Epithelial cell of esophagus (primary cell): ENCODE measurements around the gene SSBP3.
A peak's percentile ranks its signal among the peaks of the same experiment; 100 is the strongest.
"Not testable (repeated sequence)": the region's sequence is repeated elsewhere in the genome, so short reads cannot be mapped to it uniquely, and the experiment has no call there.

Experiments used
- DNase-seq: peaks from one replicate; pipeline ENCODE4 v3.0.0; 2010; ENCODE audit warnings: low read depth
- H3K4me3 ChIP-seq: 2 replicates; pipeline ENCODE4 v1.5.1; 2011; ENCODE audit warnings: mild to moderate bottlenecking, low read length, control low read depth
- CTCF ChIP-seq: IDR thresholded peaks from 2 replicates; pipeline ENCODE4 v1.5.1; 2011; ENCODE audit warnings: low read depth, mild to moderate bottlenecking, low read length, control low read depth, inconsistent platforms; ENCODE audit not compliant: insufficient read depth; ENCODE audit errors: missing control alignments

The SSBP3 gene

DNA sequence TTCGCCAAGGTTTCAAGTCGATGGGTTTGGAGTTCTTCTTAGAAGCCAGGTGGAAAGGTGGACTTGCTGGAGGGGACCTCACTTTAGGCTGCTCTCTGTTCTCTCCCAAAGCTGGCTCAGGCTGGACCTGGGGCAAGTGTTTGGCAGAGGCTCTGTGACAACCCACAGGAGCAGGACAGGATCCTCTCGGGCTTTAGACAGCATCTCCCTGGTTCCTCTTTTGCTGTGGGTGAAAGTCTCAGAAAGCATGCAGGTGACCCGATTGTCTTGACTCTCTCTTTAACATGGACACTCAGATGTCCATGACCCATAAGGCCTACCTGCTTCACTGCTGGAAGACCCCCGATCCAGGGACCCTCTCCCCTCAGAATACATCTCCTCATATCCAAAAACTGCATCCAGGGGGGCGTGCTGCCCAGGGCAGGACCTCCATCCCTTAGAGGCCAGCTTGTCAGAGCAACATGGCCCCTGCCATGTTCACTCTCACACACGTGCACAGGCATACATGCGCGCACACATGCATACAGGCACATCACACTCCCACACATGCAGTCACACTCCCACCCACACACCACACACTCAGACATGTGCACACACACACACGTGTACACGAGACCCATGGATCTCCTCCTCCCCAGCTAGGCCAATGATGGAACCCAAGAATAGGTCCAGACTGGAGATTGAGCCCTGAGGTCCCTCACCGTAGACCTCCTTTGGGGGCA is 184.9 kb downstream of the SSBP3 start:
- TF ChIP-seq CTCF, result no peak
- H3K4me3 ChIP-seq, result no peak overlapping the region
- no peak for DNase-seq

GRCh38 chr1:54220004-54220811 is 186.0 kb downstream of the SSBP3 start:
- DNase-seq, result no peak
- H3K4me3 ChIP-seq, result no peak overlapping the region
- no peak for TF ChIP-seq CTCF

DNA sequence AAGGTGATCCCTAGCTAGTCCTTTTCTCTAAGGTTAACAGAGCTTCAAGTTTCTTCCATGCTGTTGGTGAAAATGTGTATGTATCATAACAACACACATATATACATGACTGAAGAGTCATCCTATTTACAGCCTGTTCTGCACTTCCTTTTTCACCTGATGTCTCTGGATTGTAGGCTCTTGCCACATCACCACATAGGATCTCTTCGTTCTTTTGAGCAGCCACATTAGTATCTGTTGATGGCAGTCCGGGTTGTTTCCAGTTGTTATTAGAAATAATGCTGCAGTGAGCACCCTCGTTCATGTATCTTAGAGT is 186.5 kb downstream of the SSBP3 start:
- DNase-seq, result peak; percentile 14
- TF ChIP-seq CTCF, result no peak
- no peak overlapping the region for H3K4me3 ChIP-seq

DNA sequence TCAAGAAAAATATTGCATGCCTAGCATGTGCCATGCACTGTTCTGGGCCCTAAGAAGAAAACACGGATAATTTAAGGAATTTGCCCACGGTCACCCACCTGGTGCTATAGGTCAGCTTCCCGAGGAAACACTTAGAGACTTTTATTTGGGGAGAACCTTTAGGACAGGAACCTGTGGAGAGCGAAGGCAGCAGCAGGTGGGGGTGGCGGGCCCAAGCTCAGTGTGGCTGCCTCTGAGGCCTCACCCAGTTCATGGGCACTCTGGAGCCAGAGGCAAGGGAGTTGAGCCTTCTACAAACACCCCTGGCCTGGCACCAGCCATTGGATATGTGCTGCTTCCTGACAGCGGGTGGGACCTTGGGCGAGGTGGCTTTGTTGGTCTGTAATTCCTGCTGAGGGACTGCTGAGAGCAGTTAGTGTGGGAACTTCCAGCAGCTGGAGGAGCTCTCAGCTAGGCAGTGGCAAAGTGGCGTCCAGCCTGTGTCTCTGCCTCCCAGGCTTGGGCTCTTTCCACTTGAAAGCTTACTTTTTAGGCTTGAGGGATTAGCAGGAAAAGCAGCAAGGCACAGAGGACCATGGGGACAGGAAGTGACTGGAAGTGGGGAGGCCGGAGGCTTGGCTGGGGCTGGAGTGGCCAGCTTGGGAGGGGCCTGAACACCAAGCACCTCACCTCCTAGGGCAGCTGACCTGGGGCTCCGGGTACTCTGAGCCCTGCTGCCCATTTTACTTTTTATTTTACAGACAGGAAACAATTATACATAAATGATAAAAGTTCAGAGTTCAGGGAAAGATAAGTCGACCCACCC is 187.1 kb downstream of the SSBP3 start:
- H3K4me3 ChIP-seq, result no peak overlapping the region
- TF ChIP-seq CTCF, result no peak

GRCh38 chr1:54215523-54215922 is 190.7 kb downstream of the SSBP3 start:
- no peak overlapping the region for H3K4me3 ChIP-seq
- no peak for DNase-seq
- no peak for TF ChIP-seq CTCF

More for the DNA sequence above, 187.1 kb downstream of the SSBP3 start:
- no peak for DNase-seq

DNA sequence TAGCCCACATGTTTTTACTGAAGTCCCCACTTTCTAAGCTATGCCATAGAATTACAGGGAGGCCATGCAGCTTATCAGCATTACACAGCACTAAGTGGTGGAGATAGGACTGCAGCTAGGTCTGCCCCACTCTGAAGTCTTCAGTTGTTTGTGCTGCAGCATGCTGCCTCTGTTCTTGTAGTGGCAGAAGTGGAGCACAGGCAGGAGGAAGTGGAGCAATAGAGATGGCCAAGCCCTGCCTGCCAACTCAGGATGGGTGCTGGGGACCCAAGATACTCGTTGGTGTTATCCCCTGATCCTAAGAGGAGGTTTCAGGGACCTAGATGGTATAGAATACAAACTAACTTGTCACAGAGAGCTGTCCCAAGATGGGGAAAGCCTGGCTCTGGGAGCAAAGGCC is 193.3 kb downstream of the SSBP3 start:
- TF ChIP-seq CTCF, result no peak
- H3K4me3 ChIP-seq, result no peak overlapping the region
- DNase-seq, result no peak

DNA sequence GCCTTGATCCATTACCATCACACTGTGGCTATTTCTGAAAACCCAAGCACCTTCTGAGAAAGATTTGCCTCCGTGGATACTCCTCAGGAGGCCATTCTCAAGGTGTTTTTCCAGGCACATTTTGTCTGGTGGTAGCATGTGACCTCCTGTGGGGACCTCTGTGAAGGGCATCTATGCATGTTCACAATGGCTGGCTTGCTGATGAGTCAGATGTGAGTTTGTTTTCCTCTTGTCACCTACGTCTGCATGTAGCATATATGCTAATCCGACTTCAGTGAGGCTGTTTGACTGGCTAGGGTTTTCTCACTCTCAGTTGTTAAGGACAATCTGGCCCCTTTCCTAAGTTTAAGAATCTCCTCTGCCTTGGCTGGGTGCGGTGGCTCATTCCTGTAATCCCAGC is 198.3 kb downstream of the SSBP3 start:
- DNase-seq, H3K4me3 ChIP-seq: not testable (repeated sequence)
